HG03460 (cell line): ENCODE data around the gene PAX8.

ENCODE experiments used
- ATAC-seq: cut with Tn5 transposase; IDR thresholded peaks from one replicate; pipeline ENCODE4 v1.9.1; 2021; ENCODE audit not compliant: unreplicated experiment

The PAX8 gene

DNA sequence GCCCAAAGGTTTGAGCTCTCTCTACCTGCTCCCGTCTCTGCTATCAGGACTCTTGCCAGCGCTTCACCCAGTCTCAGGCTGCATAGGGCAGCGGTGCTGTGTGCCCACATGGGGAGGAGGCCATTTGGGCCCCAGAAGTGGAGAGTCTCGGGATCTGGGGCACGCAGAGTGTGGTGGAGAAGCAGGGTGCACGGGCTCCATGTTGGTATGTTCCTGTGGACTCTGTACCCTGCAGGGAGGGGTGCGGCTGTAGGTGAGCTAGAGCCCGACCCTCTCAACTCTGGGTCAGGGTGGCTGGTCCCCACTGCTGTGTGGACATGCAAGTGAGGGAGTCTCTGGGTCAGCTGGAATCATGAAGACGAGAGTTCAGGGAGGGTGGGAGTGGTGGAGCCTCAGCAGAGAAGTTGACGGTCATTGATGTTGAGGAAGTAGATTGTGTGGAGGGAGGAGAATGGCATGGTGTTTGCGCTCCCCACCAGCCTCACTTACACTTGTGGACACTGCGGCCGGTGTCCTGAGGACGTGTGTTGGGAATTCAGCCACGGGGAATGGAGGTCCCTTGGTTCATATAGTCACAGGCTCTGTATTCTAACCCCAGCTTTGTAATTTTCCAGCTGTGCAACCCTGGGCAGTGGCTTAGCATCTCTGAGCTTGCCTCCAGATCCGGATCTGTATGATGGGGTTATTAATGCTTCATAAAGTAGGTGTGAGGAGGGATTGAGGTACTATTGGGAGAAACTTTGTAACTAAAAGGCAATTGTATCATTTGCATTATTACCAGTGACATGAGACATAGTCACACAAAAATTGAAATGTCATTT lies 105.8 kb downstream of the PAX8 start:
- ATAC-seq: no peak

DNA sequence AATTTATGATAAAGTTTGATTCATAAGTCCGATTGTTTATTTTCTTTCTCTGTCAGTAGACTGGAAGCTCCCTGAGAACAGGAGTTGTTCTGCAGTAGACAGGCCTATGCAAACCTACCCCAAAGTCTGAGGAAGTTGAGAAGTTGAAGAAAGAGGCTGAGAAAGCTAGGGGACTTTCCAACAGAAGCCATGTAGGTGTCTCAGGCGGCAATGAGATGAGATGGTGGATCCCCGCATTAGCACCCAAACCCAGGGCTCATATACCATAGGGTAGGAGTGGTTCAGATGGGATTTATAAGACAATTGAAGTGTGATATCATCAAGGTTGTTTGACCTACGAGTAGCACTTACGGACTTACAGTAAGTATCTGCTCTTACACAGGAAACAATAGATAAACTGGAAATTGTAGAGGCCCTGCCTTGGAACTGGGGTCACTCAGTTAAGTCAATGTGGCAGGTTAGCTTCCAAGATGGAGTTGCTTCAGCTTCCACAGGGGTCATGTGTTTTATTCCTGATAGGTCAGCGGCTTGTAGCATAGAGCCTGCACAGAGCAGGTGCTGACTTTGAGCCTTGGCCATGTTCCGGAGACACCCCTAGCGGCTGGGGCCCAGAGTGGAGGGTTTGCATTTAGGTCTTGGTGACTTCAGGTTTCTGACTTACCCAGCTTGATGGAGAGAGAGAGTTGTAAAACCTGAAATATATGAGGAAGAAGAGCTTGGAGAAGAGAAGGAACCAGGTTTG lies 107.2 kb downstream of the PAX8 start:
- ATAC-seq: no peak

- no peak for ATAC-seq
Observed at GRCh38 chr2:113169586-113169985, 109.1 kb downstream of the PAX8 start.

DNA sequence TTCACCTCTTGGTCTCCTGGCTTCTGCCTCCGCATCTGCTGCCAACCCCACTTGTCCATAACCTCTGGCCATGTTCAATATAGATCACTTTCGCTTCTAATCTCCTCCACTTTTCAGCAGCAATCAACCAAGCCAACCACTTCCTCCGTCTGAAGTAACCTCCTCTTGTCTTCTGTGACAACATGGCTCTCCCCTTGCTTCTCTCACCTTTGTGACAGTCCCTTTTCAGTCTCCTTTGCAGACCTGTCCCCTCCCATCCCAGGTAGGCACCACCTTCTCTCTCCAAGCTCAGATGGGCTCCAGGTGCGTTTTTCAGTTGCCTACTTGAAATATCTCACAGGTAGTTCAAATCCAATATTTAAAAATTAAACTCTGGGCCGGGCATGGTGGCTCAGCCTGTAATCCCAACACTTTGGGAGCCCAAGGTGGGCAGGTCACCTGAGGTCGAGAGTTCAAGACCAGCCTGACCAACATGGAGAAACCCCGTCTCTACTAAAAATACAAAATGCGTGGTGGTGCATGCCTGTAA lies 109.7 kb downstream of the PAX8 start:
- ATAC-seq: no peak

- no peak for ATAC-seq
Observed at GRCh38 chr2:113167962-113168340, 110.8 kb downstream of the PAX8 start.

- ATAC-seq: no peak
Observed at GRCh38 chr2:113167115-113167932, 111.4 kb downstream of the PAX8 start.

DNA sequence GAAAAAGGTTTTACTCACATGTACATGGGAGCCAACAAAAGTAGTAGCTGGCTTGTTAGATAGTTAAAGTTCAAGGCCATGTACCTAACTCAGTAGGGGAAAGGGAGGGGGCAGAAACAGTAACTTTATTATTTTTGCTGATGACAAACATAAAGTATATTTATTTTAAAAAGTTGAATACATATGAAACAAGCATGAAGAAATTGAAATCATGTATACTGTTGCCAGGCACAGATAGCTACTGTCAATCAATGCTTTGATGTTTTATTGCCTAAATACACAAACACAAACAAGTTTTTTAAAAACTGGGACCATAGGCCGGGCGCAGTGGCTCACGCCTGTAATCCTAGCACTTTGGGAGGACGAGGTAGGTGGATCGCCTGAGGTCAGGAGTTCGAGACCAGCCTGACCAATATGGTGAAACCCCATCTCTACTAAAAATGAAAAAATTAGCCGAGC lies 112.5 kb downstream of the PAX8 start:
- ATAC-seq: no peak
